Activated CD4-positive, CD25-positive, alpha-beta regulatory T cell treated with anti-CD3 and anti-CD28 coated beads, Interleukin-2, amount 50 U/mL, for 72 hours (primary cell): ENCODE results near the gene PLEKHA7.
"Not testable (repeated sequence)": the region's sequence is repeated elsewhere in the genome, so short reads cannot be mapped to it uniquely, and the experiment has no call there.

Experiments used
- DNase-seq: peaks from one replicate; pipeline ENCODE4 v3.0.0; 2021

Gene PLEKHA7

DNA sequence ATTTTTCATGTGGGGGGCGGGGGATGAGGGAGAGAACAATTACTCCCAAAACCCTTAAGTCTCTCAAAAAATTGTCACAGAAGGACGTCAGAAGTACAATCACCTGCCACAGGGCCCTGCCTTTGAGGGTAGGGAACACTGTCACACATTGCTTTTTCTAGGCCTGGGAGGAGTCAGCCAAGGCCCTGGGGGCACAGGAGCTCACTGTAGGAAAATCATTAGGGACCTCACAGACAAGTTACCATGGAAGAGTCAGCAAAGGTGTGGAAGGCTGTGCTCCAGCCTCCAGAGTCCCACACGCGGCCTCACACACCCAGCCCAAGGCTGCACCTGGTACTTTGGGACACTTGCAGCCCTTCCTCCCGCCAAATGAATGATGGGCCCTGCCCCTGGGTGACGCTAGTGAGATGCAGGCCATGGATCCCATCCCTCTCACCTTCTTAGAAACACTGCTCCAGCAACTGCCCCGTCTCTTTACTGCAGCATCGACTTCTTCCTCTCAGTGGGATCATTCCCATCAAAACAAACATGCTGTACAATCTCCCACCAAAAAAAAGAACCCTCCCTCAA is 3.3 kb downstream of the PLEKHA7 start:
- DNase-seq: no peak

DNA sequence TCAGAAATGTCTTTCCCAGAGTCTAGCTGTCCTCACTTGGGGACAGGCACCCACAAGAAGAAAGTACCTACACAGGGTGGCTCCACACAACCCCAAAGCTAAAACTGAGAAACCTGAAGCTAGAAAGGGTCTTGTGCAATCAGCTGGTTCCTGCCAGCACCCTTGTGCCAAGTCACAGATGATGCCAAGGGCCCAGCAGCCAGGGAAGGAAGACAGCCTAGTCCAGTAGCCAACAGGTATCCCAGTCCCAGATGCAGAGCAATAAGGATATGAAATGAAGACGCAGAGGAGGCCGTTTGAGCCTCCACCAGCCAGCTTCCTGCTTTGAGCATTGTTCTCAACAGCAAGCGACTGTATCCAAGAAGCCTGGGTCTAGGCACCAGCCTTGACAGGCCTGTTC is 6.1 kb downstream of the PLEKHA7 start:
- no peak for DNase-seq

DNA sequence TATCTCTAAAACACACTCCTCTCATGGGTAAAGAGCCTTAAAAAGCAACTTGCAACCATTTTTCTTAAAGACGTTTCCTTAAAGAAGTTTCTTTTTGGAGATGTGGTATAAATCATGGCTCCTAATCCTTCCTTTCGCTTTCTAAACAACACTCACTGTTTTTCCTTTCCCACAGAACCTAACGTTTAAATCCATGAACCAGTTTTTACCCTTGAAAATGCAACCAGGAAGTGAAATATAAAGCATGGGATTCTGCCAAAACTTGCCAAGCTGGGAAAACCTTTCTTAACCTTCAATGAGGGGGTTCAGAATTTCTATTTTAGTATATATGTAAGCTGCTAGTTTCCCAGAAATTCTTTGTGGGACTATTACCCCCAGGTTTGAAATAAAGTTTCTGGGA is 8.6 kb downstream of the PLEKHA7 start:
- DNase-seq: no peak

DNA sequence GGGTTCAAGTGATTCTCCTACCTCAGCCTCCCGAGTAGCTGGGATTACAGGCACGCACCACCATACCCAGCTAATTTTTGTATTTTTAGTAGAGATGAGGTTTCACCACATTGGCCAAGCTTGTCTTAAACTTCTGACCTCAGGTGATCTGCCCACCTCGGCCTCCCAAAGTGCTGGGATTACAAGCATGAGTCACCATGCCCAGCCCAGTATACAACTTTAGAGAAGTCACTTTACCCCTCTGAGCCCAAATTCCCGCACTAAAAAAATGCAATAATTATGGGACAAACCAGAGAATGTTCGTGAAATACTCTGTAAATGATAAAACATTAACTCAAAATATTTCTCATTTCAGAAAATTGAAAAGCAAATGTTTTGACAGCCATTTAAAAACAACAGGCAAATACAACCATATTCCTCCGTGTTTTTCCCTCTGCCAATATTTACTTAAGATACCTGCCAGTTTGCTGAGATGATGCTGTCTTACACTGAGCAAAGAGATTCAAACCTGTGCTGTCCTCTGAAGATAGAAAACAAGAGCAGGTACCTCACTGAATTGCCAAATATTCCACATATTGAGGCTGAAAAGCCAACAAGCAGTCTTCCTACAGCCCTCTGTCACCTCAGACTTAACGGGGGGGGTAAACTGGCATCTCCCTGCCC is 9.6 kb downstream of the PLEKHA7 start:
- DNase-seq: no peak

DNA sequence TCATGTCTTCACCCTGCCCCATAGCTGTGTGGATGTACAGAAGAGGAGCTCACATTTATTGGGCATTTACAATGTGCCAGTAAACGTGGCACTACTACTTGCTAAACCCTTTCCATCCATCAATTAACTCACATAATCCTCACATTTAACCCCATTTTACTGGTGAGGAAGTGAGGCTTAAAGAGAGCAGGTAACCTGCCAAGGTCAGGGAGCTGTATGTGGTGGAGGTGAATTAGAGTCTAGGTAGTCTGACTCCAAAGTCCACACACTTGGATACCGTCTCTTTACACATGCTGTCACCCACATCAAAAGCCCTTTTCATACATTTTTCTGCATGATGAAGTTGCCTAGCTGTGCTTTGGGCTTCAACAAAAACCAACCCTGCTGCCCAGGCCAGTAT is 10.8 kb downstream of the PLEKHA7 start:
- DNase-seq: no peak

DNA sequence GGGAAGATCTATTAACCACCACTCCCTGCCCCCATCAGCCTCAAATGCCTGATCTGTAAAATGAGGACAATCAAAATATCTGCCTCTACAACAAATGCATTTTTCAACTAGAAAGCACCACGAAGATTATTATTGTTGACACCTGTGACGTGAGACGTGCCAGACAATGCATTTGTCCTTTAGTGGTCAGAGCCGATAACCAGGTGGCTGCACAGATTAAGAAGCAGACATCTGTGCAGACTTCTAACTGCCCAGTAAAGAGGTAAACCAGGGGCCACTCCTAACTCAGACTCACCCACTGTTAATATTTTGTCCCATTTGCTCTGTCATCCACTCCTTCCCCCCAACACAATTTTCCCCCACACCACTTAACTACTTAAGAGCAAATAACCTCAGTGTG is 11.7 kb downstream of the PLEKHA7 start:
- DNase-seq: no peak

DNA sequence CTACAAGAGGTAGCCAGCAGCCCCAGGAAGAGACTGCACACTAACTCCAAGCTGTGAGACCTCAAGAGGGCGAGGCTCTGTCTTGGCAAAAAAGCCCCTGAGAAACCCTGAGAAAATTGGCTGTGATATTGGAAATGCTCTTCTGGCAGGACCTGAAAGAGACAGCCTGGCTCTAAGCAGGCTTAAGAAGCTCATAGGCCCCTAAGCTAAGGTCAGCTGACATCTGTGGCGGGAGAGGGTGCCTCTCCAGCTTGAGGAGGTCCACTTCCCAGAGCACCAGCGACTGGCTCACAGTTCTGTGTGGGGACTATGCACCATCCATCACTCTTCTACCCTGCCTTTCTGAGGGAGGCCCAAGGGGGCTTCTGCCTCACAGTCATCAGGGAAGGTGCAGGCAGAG is 12.4 kb downstream of the PLEKHA7 start:
- no peak for DNase-seq

DNA sequence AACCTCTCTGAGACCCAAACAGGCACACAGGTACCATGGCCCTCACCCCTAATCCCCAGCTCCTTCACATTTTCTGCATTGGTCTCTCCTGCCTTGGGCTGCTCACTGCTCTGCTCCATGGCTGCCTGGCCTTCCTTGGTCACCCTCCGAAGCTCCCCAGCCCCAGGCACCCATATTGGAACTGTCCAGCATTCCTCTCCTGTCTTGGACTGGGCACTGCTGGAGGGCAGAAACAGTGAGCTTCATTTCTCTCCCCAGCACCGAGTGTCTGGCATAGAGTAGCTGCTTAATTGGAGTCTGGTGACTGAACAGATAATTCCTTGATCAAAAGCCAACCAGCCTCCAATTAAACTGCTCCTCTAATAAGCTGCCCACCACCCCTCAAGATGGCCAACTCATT is 13.2 kb downstream of the PLEKHA7 start:
- no peak for DNase-seq

DNA sequence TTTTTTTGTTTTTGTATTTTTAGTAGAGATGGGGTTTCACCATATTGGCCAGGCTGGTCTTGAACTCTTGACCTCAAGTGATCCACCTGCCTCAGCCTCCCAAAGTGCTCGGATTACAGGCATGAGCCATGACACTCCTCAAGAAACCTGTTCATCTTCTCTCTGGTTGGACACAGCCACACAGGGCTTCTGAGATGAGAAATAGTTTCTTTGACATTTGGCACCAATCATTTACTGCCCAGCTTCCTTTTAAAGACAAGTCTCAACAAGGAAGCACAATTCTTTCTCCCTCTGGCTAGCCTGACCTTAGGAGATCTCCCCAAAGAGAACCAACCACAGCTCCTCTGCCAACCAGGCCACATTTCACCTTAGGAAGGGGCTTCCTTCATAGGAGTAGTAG is 14.0 kb downstream of the PLEKHA7 start:
- DNase-seq: not testable (repeated sequence)

DNA sequence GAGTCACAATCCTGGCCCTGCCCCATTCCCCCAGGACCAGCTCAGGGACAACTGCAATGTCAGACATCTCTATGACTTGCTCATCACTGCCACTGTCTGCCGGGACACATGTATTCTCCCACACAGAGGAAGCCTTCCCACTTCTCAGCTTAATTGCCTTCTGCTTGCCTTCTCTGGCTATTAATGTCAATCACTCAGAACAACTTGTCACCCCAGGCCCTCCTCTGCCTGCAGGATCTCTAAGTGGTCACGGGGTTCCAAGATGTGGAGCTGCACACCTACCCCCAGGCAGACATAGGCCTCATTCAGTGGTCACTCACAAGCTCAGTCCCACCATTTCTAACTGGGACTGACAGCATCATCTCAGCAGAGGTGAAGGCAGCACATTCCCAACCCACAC is 15.1 kb downstream of the PLEKHA7 start:
- DNase-seq: no peak

DNA sequence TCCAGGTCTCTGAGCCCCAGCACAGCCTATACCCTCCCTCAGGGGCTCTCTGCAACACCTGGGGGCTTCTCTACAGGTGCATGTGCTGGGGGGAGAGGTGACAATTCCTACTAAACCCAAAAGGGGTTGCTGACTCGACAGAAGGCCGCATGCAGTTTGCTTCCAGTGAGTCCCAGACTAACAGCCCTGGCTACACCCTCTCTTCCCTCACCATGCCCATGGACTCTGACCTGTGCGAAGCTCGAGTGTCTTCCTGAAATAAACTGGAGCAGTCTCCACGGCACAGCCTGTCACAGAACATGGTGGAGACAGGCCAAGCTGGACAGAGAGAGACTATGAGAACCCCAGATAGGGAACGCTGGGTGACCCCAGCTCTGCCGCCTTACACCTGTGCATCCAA is 16.6 kb downstream of the PLEKHA7 start:
- DNase-seq: no peak

DNA sequence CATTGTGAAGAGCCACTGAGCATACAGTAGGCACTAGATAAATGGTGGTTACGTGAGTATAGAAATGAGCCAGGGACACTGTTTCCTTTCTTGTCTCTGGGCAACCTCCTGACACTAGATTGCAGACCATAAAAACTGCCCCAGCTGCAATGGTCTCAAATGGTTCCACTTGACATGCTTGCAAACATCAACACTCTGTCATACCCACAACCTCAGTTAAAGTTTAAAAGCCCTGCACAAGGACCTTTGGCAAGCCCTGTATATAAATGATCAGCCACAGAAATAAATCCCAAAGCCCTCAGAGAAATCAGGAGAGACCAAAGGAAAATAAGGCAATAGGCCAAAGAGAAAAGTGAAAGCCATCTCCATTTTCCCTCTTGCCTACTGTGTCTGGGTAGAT is 20.7 kb downstream of the PLEKHA7 start:
- no peak for DNase-seq

DNA sequence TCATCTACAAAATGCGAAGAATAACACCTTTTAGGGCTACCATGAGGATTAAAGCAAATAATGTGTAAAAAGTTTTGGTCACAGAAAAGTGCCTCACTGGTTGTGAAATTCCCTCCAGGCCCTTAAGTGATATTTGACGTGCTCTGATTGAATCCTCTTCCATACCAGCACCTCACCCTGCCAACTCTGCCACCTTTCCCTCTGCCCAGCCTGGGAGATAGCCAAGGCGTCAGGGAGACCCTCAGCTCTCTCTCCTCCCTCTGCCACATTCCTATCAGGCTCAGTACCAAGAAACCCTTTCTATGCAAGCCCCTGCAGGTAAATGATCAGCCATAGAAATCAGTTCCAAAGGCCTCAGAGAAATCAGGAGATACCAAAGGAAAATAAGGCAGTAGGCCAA is 21.4 kb downstream of the PLEKHA7 start:
- DNase-seq: no peak

DNA sequence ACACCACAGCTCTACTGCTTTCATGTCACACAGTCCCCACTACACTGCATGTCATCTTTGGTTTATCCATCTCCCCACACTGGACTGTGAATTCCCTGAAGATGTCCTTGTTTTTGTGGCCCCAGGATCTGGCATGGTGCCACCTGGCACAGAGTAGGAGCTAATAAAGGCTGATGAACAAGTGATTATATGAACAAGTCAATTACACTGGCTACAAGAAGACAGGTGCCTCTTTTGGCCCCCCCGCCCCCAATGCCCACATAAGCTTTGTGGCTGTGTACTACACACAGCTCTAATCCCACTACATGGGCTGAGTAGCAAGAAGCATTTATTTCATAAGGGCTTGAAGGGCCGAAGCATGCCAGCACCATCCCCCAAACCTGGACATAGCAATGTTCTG is 24.7 kb downstream of the PLEKHA7 start:
- no peak for DNase-seq

DNA sequence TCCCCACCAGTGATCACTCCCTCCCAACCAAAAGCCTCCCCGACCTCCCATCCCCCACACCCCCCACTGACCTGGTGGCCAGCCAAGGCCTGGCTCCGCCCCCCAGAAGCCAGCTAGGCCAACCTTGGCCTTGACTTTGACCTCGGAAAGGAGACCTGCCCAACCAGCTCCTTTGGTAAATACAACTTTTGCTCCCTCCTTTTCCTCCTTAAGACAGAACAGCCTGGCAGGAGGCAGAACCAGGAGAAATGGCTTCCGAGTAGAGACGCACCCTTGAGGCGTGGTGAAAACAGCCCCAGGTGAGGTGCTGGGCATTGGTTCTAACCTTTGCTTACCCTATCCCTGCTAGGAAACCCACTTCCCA is 27.0 kb downstream of the PLEKHA7 start:
- DNase-seq: no peak

DNA sequence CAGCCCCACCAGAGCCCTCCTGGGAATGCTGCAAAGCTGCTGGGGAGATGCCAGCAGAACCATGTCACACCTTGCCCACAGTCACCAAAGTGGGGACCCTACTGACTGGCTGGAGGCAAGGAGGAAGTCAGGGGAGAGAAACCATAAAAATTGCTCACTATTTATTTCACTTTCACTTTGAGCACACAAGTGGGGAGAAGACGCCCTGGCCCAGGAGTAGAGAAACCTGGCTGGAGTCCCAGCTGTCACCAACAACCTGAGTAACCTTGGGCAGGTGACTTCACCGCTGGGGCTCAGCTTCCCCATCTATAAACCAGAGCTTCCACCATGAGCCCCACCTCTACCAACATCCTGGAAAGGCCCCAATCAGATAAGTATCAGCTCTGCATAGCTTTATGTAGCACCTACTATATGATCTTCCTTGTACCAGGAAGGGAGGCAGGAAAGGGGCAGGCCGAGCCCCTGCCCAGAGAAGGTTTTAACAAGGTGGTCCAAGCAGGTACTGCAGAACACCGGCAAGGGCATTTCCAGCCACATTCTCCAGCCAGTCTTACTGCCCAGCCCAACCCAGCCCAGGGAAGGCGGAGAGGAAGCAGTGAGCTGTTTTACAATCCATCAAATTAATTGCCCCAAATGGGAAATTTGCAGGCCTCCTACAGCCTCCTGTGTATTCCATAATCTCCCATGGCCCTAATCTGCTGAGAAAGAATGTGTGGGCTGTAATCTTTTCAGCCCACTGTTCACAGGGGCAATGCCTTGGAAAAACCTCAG is 27.6 kb downstream of the PLEKHA7 start:
- no peak for DNase-seq

DNA sequence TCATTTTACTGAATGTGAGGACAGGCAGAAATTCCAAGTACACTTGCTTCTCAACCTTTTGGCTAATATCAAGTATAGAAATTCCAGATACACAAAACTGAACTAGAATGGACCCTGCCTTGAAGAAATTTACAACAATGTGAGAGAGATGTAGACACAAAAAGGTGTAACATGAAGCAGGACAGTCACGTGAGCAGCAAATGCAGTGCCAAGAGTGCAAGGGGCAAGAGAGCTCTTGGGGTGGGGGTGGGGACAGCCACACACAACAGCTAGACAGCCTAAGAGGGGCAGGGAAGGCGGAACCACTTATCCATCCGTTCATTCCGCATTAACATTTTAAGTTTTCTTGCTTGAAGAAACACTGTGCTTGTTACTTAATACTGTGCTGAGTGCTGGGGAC is 28.9 kb downstream of the PLEKHA7 start:
- no peak for DNase-seq

DNA sequence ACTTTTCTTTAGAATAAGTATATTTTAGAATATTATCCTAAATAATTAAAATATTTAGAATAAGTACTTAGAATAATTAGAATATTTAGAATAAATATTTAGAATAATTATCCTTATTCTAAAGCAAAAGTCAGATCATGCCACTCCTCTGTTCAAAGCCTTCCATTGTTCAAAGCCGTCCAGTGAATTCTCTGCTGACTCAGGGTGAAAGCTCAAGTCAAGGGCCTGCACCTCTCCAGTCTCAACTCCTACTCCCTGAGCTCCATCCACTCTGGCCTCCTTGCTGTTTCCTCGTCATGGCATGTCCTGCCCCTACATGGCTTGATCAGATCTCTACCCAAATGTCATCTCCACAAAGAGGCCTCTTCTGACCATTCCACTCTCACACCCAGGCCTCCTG is 30.0 kb downstream of the PLEKHA7 start:
- DNase-seq: no peak

DNA sequence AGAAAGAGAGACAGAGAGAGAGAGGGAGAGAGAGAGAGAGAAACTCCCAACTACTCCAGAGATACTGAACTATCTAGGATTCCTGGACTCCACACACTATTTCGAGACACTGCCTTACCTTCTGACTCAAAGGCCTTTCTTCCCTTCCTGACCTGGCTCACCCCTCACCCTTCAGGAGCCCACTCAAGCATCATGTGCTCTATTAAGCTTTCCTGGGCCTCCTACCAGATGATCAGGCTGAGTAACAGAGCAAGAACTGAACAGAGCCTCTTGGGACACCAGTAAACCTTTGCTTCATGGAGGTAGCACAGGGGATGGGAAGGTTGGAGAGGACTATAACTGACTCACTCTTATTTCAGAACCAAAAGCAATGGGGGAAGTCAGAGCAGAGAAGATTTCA is 31.4 kb downstream of the PLEKHA7 start:
- DNase-seq: no peak

DNA sequence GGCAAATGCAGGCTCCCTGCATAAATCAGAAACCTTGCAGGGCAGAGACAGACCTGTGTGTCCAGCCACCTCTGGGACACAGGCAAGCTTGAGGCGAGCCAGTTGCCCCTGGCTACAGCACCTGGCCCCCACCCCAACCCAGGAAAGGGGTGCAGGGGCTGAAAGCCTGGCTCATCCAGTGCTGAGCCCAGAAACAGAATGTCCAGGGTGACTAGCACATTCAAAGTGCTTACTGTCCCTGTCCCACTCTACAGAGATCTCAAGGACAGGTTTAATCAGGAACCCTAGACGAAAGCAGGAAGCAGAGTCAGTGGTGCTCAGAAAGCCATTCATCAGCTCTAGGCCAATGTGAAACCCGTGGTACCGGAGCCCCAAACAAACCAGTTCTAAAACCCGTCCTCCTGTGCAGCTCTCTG is 31.9 kb downstream of the PLEKHA7 start:
- DNase-seq: no peak

DNA sequence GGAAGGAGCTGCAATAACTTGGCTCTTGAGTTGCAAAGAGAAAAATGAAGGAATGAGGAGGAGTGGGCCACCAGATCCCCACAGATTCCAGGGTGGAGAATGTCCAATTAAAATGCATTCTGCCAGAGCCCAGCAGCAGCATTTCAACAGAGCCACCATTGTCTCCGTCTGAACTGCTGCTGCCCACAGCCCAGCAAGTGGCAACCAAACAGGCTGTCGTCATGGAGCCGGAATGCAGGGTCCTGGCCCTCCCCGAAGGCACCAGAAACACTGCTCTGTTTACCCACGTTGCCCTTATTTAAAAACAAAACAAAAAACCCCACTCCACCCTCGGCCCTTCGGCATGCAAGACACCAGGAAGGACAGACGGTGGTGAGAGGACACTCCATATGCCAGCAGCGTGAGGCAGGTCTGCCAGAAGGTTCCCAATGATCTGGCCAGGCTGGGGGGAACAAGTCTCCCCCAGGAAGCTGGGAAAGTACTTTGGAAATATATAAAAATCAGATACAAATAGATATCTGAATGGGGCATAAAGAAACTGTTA is 32.5 kb downstream of the PLEKHA7 start:
- DNase-seq: no peak

DNA sequence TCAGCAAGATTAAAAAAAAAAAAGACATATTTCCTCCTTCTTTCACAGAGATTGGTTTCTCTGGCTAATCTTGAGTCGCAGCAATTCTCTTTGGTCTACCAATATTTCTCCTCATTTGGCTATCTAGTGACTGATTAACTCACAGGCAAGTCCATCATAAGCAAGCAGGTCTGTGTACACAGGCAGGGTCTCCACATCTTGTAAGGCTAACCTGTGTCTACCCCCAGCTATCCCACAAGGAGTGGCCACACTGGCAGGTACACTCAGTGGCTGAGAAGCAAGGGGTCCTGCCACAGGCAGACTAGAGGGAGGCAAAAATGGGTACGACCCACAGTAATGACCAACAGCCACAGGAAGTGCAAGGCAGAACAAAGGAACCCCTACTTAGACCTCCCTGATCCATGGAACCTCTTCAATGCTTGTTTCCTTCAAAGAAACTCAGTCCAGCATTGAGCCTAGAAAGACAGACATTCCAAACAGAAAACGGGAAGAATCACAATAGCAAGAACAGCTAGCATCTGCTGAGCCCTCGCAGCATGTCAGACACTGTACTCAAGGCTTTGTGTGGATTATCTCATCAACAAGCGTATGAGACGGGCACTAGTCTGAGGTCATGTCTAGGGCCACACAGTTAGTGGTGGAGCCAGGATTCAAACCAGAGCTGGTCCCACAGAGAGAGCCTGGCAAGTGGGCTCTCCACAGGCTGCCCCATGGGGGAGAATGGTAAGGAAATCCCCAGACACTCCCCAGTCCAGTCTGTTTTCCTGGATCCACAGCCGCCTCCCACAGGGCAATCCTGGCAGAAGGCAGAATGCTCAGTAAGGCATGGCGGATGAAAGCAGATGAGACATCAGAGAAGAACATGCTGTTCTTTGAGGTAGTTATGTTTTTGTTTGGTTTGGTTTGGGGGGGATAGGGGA is 34.3 kb downstream of the PLEKHA7 start:
- no peak for DNase-seq

DNA sequence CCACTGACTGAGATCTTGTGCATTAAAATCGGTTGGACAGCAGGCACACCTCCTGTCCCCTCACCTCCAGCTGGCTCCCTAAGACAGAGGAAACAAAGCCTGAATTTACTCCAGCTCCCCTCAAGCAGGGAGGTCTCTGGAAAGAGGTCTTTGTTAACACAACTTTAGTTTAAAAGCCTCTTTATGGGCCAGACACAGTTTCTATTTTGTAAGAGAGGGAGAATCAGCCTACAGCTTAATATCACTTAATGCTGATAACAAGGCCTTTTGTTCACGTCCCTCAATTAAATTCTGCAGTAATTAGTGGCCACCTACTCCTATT is 36.3 kb downstream of the PLEKHA7 start:
- no peak for DNase-seq
